GM12872 (cell line): Measurements from ENCODE around the gene PRUNE2.

Experiments
- CTCF ChIP-seq: IDR thresholded peaks from 3 replicates; pipeline ENCODE4 v1.5.1; 2011; ENCODE audit warnings: low read depth, mild to moderate bottlenecking, low read length, moderate library complexity; ENCODE audit not compliant: insufficient read depth

PRUNE2 gene

GRCh38 chr9:76891874-76892273, 14.0 kb downstream of the PRUNE2 start:
- TF ChIP-seq CTCF = no peak

DNA sequence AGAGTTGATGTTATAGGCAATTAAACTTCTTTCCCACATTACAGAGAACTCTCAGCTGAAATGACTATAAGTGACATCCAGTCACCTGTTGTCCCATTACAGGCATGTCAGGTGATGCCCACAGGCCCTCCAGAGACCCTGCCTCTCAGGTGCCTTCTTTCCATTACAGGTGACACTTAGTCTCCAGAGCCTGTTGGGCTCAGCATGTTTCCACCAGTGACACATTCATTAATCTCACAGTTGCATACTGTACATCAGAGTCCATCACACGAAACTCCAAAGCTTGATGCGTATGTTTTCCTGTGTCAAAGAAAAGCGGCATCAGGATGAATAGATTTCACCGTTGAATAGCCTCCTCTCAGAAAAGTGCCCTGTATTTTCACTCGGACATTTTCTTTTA, 14.6 kb downstream of the PRUNE2 start:
- no peak for TF ChIP-seq CTCF

GRCh38 chr9:76887951-76888350, 18.0 kb downstream of the PRUNE2 start:
- TF ChIP-seq CTCF = no peak

DNA sequence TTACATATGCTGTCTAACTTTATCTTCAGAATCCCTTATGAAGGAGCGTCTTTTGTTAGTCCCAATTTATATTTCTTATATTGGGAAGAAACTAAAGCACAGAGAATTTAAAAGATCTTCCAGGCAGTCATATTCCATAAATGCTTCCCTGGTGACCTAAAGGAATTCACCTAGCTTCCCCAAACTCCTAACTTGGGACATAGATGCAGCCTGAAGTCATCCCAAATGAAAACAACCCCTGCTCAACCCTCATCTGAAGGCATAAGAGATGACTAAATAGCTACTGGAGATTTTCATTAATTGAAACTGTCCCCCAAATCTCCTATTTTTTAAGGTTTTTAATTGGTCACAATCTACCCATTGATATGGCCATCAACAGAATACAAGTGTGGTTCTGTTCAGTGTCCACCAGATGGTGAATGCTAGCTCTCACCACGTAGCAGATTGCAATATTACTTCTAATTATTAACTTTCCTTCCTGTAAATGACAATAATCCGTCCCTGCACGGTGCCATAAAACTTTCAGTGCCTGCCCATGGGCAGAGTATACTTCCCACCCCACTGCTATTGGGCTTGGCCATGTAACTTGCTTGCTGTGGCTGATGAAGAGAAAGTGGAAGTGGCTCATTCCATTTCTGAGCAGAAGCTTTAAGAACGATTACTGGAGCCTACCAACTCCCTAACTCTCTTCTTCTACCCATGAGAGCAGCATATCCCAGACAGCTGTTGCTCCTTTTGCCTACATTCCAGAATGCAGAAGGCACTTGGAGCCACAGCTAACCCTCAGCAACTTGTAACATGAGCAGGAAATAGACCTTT, 18.7 kb downstream of the PRUNE2 start:
- TF ChIP-seq CTCF = no peak

DNA sequence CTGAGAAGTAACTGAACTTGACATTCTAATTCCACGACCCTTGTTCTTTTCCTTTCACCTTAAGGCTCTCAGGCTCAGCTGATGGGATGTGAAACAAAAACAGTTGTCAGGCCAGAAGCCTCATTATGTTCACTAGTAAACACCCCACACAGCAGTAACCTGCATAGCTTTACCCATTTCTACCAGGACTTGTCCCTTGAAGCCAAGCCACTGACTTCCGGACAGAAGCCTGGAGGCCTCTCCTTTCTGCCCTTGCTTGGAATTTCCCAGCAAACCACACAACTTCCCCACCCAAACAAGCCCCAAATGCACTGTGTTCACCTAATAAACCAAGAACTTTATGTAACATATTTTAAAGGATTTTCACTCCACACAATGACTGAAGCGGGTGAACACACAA, 19.6 kb downstream of the PRUNE2 start:
- TF ChIP-seq CTCF = no peak

- TF ChIP-seq CTCF = no peak
These were observed 21.1 kb downstream of the PRUNE2 start for GRCh38 chr9:76884823-76885222.

DNA sequence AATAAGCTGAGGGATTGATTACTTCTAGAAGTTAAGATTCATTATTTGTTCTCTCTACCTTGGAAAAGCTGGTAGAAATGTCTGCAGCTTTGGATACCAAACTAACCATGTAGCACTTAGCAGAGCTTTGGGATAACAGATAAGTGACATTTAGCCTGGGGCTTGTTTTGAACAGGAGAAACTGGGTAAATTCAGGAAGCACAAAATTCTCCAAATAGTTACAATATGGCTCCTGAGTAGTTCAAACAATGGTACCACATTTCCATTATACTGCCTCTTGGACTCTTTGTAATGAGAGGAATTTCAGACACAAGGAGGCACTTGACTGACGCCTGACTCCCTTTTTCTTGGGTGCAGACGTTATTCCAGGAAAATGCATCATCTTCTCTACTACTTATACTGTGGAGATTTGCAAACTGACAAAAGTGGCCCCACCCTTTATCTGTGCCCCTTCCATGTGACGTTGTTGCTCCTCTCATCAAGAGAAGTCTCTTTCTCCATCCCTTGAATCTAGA, 22.5 kb downstream of the PRUNE2 start:
- no peak for TF ChIP-seq CTCF
